ENCODE data around the gene NUP54.

- TF ChIP-seq, protein P1, sequence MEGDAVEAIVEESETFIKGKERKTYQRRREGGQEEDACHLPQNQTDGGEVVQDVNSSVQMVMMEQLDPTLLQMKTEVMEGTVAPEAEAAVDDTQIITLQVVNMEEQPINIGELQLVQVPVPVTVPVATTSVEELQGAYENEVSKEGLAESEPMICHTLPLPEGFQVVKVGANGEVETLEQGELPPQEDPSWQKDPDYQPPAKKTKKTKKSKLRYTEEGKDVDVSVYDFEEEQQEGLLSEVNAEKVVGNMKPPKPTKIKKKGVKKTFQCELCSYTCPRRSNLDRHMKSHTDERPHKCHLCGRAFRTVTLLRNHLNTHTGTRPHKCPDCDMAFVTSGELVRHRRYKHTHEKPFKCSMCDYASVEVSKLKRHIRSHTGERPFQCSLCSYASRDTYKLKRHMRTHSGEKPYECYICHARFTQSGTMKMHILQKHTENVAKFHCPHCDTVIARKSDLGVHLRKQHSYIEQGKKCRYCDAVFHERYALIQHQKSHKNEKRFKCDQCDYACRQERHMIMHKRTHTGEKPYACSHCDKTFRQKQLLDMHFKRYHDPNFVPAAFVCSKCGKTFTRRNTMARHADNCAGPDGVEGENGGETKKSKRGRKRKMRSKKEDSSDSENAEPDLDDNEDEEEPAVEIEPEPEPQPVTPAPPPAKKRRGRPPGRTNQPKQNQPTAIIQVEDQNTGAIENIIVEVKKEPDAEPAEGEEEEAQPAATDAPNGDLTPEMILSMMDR (IDR thresholded peaks at IDR 0.05; ENCODE audit: low read depth, low read length, poor library complexity, severe bottlenecking), result no peak
- no peak for TF ChIP-seq EZH2phosphoT487 (IDR thresholded peaks at IDR 0.05; ENCODE audit: borderline replicate concordance, low read length)
These were observed 39.0 kb upstream of the NUP54 start for GRCh38 chr4:76187152-76187551.

All from DOHH2 (cell line).